HepG2 (cell line): Measurements from ENCODE around the gene CTXN3.

Experiments used
- CEBPB ChIP-seq: IDR thresholded peaks from 2 replicates; pipeline ENCODE4 v1.6.1; 2011; ENCODE audit warnings: low read depth, low read length, improper control_type of control experiment, borderline replicate concordance
- CHD4 ChIP-seq: fragments of 200-600 bp; sonication (generic); IDR thresholded peaks from 2 replicates; pipeline ENCODE4 v1.7.0; 2017; ENCODE audit warnings: mild to moderate bottlenecking, low read length, borderline replicate concordance
- CREB1 ChIP-seq, 2 experiments: fragments of 450-650 bp in 1 of 2; IDR thresholded peaks; 2 replicates each; pipeline ENCODE4 v1.6.1; 2016 to 2017; ENCODE audit warnings: control low read depth in 1 of 2, mild to moderate bottlenecking in 1 of 2, missing compliant biosample characterization in 1 of 2, missing genetic modification characterization in 1 of 2
- EZH2 ChIP-seq: conservative IDR thresholded peaks from 2 replicates; pipeline ENCODE4 v1.6.1; 2012; ENCODE audit warnings: mild to moderate bottlenecking, low read depth, low read length, moderate library complexity
- HNRNPLL ChIP-seq: fragments of 200-400 bp; formaldehyde crosslinking; IDR thresholded peaks from 2 replicates; pipeline ENCODE4 v1.6.1; 2017; ENCODE audit warnings: mild to moderate bottlenecking, low read depth, low read length; ENCODE audit not compliant: poor library complexity, severe bottlenecking
- MED8 ChIP-seq: sonication (generic); formaldehyde crosslinking; IDR thresholded peaks from 2 replicates; pipeline ENCODE4 v1.8.1; 2023; ENCODE audit warnings: mild to moderate bottlenecking, missing genetic modification reagents; ENCODE audit not compliant: insufficient replicate concordance
- TCF12 ChIP-seq, 2 experiments: fragments of 450-650 bp in 1 of 2; sonication (generic) in 1 of 2; formaldehyde crosslinking in 1 of 2; IDR thresholded peaks; 2 replicates each; pipeline versions ENCODE4 v1.6.1 to v1.8.0; 2017 to 2022; ENCODE audit warnings: antibody characterized with exemption in 1 of 2, mild to moderate bottlenecking in 1 of 2, missing genetic modification reagents in 1 of 2, moderate library complexity in 1 of 2
- ZNF160 ChIP-seq: sonication (generic); formaldehyde crosslinking; IDR thresholded peaks from 2 replicates; pipeline ENCODE4 v1.8.0; 2022; ENCODE audit warnings: mild to moderate bottlenecking, inconsistent platforms, missing genetic modification reagents
- ZSCAN31 ChIP-seq: sonication (generic); formaldehyde crosslinking; IDR thresholded peaks from 2 replicates; pipeline ENCODE4 v1.5.0; 2020; ENCODE audit warnings: low read depth, mild to moderate bottlenecking, missing genetic modification reagents
- TF ChIP-seq, protein P1 (sequence below): sonication (generic); formaldehyde crosslinking; IDR thresholded peaks from 2 replicates; pipeline ENCODE4 v1.5.0; 2020; ENCODE audit warnings: missing genetic modification reagents, mild to moderate bottlenecking, borderline replicate concordance
- TF ChIP-seq, protein P2 (sequence below): sonication (generic); formaldehyde crosslinking; IDR thresholded peaks from 2 replicates; pipeline ENCODE4 v1.5.1; 2020; ENCODE audit warnings: missing genetic modification reagents, mild to moderate bottlenecking, borderline replicate concordance
- TF ChIP-seq, protein P3 (sequence below): sonication (generic); formaldehyde crosslinking; IDR thresholded peaks from 2 replicates; pipeline ENCODE4 v1.8.1; 2022; ENCODE audit warnings: low read depth, mild to moderate bottlenecking, missing genetic modification reagents

DNA sequence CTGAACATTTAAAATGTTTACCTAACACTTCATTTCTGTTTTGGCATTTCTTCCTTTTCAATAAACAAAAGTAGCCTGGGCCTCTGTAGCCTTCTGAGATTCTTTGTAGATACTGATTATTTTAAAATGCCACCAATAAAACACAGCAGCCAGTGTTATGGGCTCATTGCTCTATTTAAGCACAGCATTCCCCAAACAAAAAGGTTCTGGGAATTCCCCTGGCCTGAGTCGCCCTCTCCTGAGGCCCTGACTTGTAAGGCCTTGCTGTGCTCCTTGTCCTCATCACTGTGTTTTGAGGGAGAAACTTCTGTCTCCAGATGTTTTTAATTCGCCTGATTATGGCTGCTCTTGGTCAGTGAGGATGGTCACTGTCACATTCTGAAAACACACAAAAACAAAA, 33.0 kb upstream of the CTXN3 start:
- TF ChIP-seq ZNF160, result no peak
- no peak for TF ChIP-seq ZSCAN31 (CRISPR knock-in tag)
- TF ChIP-seq, protein P1, sequence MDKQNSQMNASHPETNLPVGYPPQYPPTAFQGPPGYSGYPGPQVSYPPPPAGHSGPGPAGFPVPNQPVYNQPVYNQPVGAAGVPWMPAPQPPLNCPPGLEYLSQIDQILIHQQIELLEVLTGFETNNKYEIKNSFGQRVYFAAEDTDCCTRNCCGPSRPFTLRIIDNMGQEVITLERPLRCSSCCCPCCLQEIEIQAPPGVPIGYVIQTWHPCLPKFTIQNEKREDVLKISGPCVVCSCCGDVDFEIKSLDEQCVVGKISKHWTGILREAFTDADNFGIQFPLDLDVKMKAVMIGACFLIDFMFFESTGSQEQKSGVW (CRISPR knock-in tag), result no peak
- no peak for TF ChIP-seq EZH2
- TF ChIP-seq MED8 (CRISPR knock-in tag), result no peak
- TF ChIP-seq, protein P2, sequence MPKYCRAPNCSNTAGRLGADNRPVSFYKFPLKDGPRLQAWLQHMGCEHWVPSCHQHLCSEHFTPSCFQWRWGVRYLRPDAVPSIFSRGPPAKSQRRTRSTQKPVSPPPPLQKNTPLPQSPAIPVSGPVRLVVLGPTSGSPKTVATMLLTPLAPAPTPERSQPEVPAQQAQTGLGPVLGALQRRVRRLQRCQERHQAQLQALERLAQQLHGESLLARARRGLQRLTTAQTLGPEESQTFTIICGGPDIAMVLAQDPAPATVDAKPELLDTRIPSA (CRISPR knock-in tag), result no peak
- TF ChIP-seq CHD4, result no peak
- TF ChIP-seq TCF12 (IDR thresholded peaks at IDR 0.05), result no peak
- TF ChIP-seq TCF12 (CRISPR knock-in tag; IDR thresholded peaks at IDR 0.05), result no peak
- no peak for TF ChIP-seq CEBPB
- TF ChIP-seq HNRNPLL, result no peak
- TF ChIP-seq CREB1 (IDR thresholded peaks at IDR 0.05), result no peak
- TF ChIP-seq CREB1 (CRISPR knock-in tag; IDR thresholded peaks at IDR 0.05), result no peak
- TF ChIP-seq, protein P3, sequence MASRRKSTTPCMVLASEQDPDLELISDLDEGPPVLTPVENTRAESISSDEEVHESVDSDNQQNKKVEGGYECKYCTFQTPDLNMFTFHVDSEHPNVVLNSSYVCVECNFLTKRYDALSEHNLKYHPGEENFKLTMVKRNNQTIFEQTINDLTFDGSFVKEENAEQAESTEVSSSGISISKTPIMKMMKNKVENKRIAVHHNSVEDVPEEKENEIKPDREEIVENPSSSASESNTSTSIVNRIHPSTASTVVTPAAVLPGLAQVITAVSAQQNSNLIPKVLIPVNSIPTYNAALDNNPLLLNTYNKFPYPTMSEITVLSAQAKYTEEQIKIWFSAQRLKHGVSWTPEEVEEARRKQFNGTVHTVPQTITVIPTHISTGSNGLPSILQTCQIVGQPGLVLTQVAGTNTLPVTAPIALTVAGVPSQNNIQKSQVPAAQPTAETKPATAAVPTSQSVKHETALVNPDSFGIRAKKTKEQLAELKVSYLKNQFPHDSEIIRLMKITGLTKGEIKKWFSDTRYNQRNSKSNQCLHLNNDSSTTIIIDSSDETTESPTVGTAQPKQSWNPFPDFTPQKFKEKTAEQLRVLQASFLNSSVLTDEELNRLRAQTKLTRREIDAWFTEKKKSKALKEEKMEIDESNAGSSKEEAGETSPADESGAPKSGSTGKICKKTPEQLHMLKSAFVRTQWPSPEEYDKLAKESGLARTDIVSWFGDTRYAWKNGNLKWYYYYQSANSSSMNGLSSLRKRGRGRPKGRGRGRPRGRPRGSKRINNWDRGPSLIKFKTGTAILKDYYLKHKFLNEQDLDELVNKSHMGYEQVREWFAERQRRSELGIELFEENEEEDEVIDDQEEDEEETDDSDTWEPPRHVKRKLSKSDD (CRISPR knock-in tag), result no peak
